ENCODE data around the gene ACMSD. TPM values are rescaled to one million over a fixed set of nuclear protein-coding genes. Genes with fewer than 3 reads are reported as not detected.
A peak's percentile ranks its signal among the peaks of the same experiment; 100 is the strongest.

ACMSD gene
- total and polyA plus RNA-seq, 2 of the 4 experiments (the other 2 are of a cell fraction): not detected

GRCh38 chr2:134897932-134898331 lies 59.5 kb downstream of the ACMSD start:
- Histone ChIP-seq H3K4me1 (ENCODE audit: control insufficient read depth, insufficient read depth, low read length) (no peaks in the 10 kb centered on the region), H3K27me3 (ENCODE audit: control insufficient read depth, insufficient read depth, low read length) (no peaks in the 10 kb centered on the region), H3K4me2 (ENCODE audit: low read depth, low read length) (no peak overlapping the region), H3K56ac (ENCODE audit: extremely low read depth, insufficient read depth, low read length) (no peak overlapping the region), H3K27ac (ENCODE audit: insufficient read depth, low read length) (no peak overlapping the region), H3K23ac (ENCODE audit: low read depth, low read length) (no peak overlapping the region), H2AK9ac (replicated peaks; ENCODE audit: low read depth, low read length, poor library complexity) (no peak overlapping the region), H3K14ac (replicated peaks; ENCODE audit: low read depth, low read length) (no peak overlapping the region), H3K9me1 (ENCODE audit: insufficient read depth, low read length) (no peaks in the 10 kb centered on the region), H3K18ac (ENCODE audit: low read depth, low read length) (no peak overlapping the region), H3K4ac (ENCODE audit: low read depth, low read length) (no peak overlapping the region), H3K79me1 (ENCODE audit: low read depth in 1 of 2, low read length in 2 of 2) (no peaks in the 10 kb centered on the region), H3K9ac (ENCODE audit: low read depth, low read length) (no peak overlapping the region), H4K8ac (ENCODE audit: low read depth in 2 of 2, low read length in 2 of 2) (no peak overlapping the region), H2AK5ac (ENCODE audit: low read depth, low read length) (no peak overlapping the region), H2AFZ (replicated peaks; ENCODE audit: low read length, poor library complexity) (no peak overlapping the region), H4K91ac (ENCODE audit: insufficient read depth, low read depth, low read length) (no peak overlapping the region), H2BK15ac (ENCODE audit: low read depth, low read length) (no peak overlapping the region), H3K9me3 (ENCODE audit: control insufficient read depth, insufficient read depth, low read length) (no peaks in the 10 kb centered on the region), H2BK120ac (ENCODE audit: low read depth, low read length) (no peak overlapping the region), H3K4me3 (ENCODE audit: insufficient read depth, low read depth, low read length) (no peak overlapping the region), H3K36me3 (ENCODE audit: control insufficient read depth, insufficient read depth, low read length) (no peaks in the 10 kb centered on the region), H4K5ac (ENCODE audit: low read depth, low read length) (no peak overlapping the region), H2BK5ac (ENCODE audit: low read depth, low read length, poor library complexity, severe bottlenecking) (no peak overlapping the region), H2BK20ac (ENCODE audit: low read depth, low read length) (no peak overlapping the region), H4K20me1 (ENCODE audit: insufficient read depth, low read length) (no peaks in the 10 kb centered on the region)
- TF ChIP-seq NFE2L2 (IDR thresholded peaks at IDR 0.05; ENCODE audit: low read depth, low read length): no peak
- no peak for TF ChIP-seq CHD1 (IDR thresholded peaks at IDR 0.05; ENCODE audit: low read depth, low read length)
- peak; percentile 58 for TF ChIP-seq SMC3 (IDR thresholded peaks at IDR 0.05; ENCODE audit: low read depth, low read length)
- TF ChIP-seq RFX5 (IDR thresholded peaks at IDR 0.05; ENCODE audit: low read depth, low read length): no peak
- TF ChIP-seq, protein P1, sequence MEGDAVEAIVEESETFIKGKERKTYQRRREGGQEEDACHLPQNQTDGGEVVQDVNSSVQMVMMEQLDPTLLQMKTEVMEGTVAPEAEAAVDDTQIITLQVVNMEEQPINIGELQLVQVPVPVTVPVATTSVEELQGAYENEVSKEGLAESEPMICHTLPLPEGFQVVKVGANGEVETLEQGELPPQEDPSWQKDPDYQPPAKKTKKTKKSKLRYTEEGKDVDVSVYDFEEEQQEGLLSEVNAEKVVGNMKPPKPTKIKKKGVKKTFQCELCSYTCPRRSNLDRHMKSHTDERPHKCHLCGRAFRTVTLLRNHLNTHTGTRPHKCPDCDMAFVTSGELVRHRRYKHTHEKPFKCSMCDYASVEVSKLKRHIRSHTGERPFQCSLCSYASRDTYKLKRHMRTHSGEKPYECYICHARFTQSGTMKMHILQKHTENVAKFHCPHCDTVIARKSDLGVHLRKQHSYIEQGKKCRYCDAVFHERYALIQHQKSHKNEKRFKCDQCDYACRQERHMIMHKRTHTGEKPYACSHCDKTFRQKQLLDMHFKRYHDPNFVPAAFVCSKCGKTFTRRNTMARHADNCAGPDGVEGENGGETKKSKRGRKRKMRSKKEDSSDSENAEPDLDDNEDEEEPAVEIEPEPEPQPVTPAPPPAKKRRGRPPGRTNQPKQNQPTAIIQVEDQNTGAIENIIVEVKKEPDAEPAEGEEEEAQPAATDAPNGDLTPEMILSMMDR (conservative IDR thresholded peaks at IDR 0.05; ENCODE audit: low read depth, low read length): peak; percentile 51
- no peak for TF ChIP-seq MAZ (IDR thresholded peaks at IDR 0.05; ENCODE audit: borderline replicate concordance, low read depth, low read length)
- no peak for TF ChIP-seq RCOR1 (IDR thresholded peaks at IDR 0.05; ENCODE audit: insufficient replicate concordance, low read length)
- no peak for TF ChIP-seq FOS (IDR thresholded peaks at IDR 0.05; ENCODE audit: low read depth, low read length)
- no peak for TF ChIP-seq POLR2A (IDR thresholded peaks at IDR 0.05; ENCODE audit: low read depth, low read length)
- TF ChIP-seq RAD21 (IDR thresholded peaks at IDR 0.05; ENCODE audit: low read length): peak; percentile 53
- intact Hi-C loops (cut with micrococcal nuclease): loop anchor here (1.0 to 2.0 kb wide), 2 partner anchors 239 to 438 kb away; no protein-coding TSS in a partner anchor
- dilution Hi-C loops (cut with HindIII; ENCODE audit: low sequenced_read_pairs, unreplicated experiment): no loop called here
- BruUV-seq (replicated peaks): no TSS peak
- in situ Hi-C loops (cut with MboI; ENCODE audit: low sequenced_read_pairs): loop anchor here (5.0 kb wide), 1 partner anchor 436 kb away; no protein-coding TSS in a partner anchor
- POLR2A ChIA-PET (ENCODE audit: unreplicated experiment): no interaction called here
- peak; percentile 8 for DNase-seq
- CTCF ChIA-PET: interaction anchor here (0.7 to 1.5 kb wide), 3 partner anchors 10 to 780 kb away, joined by 3 to 5 read pairs (median 3); no protein-coding TSS in a partner anchor
- no peak for ATAC-seq (ENCODE audit: low read depth)
